Activated naive CD8-positive, alpha-beta T cell treated with anti-CD3 and anti-CD28 coated beads, Interleukin-2, amount 50 U/mL, for 16 hours (primary cell): Measurements from ENCODE around the gene HSD11B2.

ENCODE experiments used
- DNase-seq: peaks from one replicate; pipeline ENCODE4 v3.0.0-alpha.2; 2020; ENCODE audit warnings: low read depth, low spot score

HSD11B2 gene

GRCh38 chr16:67433131-67433719, 2.3 kb downstream of the HSD11B2 start:
- no peak for DNase-seq

GRCh38 chr16:67435758-67436164, 4.8 kb downstream of the HSD11B2 start:
- no peak for DNase-seq

DNA sequence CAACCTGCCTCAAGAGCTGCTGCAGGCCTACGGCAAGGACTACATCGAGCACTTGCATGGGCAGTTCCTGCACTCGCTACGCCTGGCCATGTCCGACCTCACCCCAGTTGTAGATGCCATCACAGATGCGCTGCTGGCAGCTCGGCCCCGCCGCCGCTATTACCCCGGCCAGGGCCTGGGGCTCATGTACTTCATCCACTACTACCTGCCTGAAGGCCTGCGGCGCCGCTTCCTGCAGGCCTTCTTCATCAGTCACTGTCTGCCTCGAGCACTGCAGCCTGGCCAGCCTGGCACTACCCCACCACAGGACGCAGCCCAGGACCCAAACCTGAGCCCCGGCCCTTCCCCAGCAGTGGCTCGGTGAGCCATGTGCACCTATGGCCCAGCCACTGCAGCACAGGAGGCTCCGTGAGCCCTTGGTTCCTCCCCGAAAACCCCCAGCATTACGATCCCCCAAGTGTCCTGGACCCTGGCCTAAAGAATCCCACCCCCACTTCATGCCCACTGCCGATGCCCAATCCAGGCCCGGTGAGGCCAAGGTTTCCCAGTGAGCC, 5.8 kb downstream of the HSD11B2 start:
- DNase-seq = no peak

DNA sequence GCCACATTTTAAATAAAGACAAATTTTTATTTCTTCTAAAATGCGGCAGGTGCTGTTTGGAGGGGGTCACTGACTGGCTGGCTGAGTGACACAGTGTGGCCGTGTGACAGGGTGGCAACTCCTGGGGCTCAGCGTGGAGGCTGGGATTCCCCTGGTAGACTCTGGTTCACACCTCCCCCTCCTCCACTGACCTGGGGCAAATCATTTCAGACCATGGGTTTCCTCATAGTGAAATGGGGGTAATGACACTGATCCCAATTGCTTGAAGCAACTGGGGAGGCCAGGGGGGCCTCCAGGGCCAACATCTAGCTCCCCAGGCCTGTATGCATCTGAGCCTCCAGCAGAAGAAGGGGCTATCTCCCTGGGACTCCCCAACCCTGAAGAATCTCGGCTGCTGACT, 6.6 kb downstream of the HSD11B2 start:
- no peak for DNase-seq

- DNase-seq = no peak
Measured at GRCh38 chr16:67438098-67438791, 7.3 kb downstream of the HSD11B2 start.

GRCh38 chr16:67438824-67439393, 8.0 kb downstream of the HSD11B2 start:
- DNase-seq = no peak

DNA sequence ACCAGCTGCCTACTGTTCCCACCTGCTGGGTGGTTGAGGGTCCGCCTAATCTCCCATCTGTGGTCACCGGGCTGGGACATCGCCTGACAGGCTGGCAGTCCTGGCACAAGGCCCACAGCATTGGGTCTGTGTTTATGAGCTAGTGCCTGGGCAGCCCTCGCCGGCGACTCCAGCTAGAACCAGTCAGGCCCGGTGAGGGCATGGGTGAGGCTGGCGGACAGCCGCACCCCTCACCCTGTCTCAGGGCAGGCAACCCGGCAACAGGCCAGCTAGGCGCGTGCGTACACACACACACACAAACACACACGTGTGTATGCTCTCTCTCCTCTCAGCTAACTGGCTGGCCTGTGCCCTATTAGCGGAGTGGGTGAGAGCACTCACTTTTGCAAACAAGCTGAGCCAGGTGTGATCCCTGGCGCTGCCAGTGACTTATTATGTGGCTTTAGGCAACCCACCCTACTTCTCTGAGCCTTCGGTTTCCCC, 10.4 kb downstream of the HSD11B2 start:
- no peak for DNase-seq

GRCh38 chr16:67441907-67442306, 11.0 kb downstream of the HSD11B2 start:
- no peak for DNase-seq

GRCh38 chr16:67442581-67443255, 11.8 kb downstream of the HSD11B2 start:
- DNase-seq = no peak

GRCh38 chr16:67443265-67443664, 12.3 kb downstream of the HSD11B2 start:
- DNase-seq = no peak

DNA sequence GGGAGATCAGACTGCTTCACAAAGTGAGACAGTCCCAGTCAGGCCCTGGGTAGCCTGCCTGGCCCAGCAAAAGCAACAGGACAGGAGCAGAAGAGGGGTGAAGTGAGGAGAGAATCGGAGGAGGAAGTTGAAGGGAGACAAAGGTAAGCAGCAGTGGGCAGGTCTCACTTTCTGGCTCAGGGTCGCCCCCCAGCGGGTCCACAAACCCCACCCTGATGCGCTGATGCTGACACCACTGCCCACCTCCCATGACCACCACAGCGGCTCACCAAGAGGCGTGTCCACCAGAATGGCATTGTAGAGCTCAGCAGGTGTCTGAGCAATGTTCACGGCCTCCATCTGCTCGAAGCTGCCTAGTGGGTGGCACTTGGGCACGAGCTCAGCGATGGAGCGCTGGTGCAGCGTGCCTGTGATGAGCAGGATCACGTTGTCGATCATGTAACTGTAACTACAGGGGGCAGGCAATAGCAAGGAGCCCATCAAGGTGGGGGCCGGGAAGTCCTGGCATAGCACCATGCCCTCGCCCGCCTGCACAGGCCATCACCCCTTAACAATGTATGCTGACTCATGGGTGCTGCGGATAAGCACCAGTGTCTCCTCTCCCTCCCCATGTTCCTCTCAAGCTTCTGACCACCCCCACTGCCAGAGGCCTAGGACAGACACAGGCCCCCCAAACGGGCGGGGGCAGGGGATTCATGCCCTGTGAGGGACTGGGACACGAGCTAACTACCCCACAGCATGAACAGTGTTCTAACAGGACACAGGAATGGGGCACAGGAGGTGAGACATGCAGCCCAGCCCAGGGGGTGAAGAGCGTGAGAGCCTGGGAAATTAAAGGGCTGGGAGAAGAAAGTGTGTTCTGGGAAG, 13.6 kb downstream of the HSD11B2 start:
- no peak for DNase-seq

DNA sequence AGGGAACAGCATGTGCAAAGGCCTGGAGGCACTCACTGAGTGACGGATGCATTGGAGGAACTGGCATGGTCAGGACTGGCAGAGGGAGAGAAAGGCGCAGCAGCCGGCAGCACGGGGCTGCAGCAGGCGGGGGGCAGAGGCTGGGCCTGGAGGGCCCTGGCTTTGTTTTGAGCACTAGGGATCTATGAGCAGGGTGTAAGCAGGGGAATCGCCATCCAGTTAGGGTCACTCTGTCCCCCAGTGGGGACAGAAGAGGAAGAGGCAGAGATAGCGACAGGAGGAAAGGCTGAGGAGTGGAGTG, 14.2 kb downstream of the HSD11B2 start:
- no peak for DNase-seq

GRCh38 chr16:67445441-67445912, 14.6 kb downstream of the HSD11B2 start:
- no peak for DNase-seq

GRCh38 chr16:67445913-67446907, 15.3 kb downstream of the HSD11B2 start:
- DNase-seq = no peak

GRCh38 chr16:67446968-67447507, 16.1 kb downstream of the HSD11B2 start:
- DNase-seq = no peak

DNA sequence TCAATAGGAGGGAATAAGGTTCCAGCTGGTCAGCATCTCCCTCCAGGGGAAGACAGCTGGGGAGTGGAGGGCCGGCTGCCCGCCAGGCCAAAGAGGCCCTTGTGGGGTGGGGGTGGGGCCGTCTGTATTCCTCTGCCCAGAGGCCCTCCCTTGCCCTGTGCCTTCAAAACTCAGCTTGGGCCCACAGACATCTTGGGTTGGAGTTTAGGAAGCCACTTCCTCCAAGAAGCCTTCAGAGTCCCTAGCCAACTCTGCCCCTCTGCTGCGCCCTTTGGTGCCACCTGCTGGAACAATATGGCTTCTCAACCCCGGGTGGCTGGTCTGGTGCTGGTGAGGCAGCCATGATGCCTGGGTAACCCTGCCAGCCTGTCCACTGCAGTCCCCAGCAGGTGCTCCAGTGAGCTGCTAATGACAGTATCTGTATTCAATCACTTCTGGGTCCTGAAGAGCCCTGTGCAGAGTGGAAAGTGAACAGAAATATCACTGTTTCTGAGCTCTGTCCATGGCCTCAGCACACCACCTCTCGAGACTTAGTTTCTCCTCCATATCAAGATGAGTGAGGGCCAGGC, 16.7 kb downstream of the HSD11B2 start:
- peak; percentile 44 for DNase-seq

- DNase-seq = no peak
Measured at GRCh38 chr16:67448580-67448979, 17.7 kb downstream of the HSD11B2 start.

- no peak for DNase-seq
Measured at GRCh38 chr16:67449336-67449735, 18.4 kb downstream of the HSD11B2 start.

DNA sequence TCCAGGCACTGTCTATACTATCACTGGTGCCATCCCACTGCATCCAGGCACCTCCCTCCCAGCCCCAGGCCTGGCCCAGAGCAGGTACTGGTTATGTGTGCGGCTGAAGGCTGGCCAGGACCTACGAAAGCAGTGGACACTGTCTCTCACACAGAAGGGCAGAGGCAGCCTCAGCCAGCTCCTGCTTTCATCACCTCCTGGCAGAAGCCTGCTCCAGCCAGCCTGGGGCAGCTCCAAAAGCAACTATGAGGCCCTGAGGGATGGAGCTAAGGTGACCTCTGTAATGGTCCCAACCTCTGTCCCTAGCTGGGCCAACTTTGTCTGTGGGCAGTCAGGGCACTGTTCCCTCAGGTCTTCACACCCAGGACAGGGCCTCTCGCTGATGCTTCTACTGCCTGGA, 18.8 kb downstream of the HSD11B2 start:
- no peak for DNase-seq
